Esophagus muscularis mucosa (tissue), 3 donors: ENCODE results near the gene STAC.

Source experiments
- POLR2A ChIP-seq: fragments of 450-650 bp; IDR thresholded peaks from one replicate; pipeline ENCODE4 v1.6.1; 2017; ENCODE audit warnings: antibody characterized with exemption, moderate library complexity, mild to moderate bottlenecking, low read depth
- TF ChIP-seq, protein P1 (sequence below), 3 experiments: fragments of 200-600 bp in 2 of 3; fragments of 450-650 bp in 1 of 3; sonication (generic) in 2 of 3; IDR thresholded peaks; one replicate each; pipeline ENCODE4 v1.5.1; 2017 to 2019; ENCODE audit warnings: antibody characterized with exemption in 3 of 3, mild to moderate bottlenecking in 2 of 3, moderate library complexity in 1 of 3

DNA sequence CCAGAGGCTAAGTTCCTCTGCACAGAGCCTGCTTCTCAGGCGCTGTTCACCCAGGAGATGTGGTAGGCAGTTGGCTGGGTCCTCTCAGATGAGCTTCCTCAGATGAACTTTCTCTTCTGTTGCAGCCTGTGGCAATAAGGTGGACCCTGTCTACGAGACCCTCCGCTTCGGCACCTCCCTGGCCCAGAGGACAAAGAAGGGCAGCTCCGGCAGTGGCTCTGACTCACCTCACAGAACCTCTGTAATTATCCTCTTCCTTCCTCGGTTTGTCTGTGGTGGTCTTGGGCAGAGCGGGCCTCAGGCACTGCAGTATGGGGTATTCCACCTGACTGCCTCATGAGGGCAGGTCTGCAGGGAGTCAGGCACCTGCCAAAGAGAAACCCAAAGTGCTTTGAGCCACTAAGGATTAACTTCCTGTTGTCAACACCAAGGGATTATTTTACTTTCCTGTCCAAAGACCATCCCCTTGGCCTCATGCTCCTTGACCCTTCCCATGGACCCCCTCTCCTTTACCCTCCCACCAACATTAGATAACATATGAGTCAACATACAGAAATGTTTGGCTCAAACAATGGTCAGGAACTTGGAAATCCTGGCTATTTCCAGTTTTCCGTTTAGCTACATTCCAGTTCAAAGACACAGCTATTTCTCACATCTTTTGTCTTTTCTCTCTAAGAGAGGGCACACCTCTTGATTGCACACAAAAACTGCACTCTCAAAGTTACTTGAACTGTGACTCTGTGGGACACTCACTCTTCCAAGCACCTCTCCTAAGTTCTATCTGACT is 105.9 kb downstream of the STAC start:
- TF ChIP-seq, protein P1, sequence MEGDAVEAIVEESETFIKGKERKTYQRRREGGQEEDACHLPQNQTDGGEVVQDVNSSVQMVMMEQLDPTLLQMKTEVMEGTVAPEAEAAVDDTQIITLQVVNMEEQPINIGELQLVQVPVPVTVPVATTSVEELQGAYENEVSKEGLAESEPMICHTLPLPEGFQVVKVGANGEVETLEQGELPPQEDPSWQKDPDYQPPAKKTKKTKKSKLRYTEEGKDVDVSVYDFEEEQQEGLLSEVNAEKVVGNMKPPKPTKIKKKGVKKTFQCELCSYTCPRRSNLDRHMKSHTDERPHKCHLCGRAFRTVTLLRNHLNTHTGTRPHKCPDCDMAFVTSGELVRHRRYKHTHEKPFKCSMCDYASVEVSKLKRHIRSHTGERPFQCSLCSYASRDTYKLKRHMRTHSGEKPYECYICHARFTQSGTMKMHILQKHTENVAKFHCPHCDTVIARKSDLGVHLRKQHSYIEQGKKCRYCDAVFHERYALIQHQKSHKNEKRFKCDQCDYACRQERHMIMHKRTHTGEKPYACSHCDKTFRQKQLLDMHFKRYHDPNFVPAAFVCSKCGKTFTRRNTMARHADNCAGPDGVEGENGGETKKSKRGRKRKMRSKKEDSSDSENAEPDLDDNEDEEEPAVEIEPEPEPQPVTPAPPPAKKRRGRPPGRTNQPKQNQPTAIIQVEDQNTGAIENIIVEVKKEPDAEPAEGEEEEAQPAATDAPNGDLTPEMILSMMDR (IDR thresholded peaks at IDR 0.05): no peak
- TF ChIP-seq POLR2A: no peak
